Measurements from ENCODE around the gene CFAP210.
A peak's percentile ranks its signal among the peaks of the same experiment; 100 is the strongest.

The CFAP210 gene, protein sequence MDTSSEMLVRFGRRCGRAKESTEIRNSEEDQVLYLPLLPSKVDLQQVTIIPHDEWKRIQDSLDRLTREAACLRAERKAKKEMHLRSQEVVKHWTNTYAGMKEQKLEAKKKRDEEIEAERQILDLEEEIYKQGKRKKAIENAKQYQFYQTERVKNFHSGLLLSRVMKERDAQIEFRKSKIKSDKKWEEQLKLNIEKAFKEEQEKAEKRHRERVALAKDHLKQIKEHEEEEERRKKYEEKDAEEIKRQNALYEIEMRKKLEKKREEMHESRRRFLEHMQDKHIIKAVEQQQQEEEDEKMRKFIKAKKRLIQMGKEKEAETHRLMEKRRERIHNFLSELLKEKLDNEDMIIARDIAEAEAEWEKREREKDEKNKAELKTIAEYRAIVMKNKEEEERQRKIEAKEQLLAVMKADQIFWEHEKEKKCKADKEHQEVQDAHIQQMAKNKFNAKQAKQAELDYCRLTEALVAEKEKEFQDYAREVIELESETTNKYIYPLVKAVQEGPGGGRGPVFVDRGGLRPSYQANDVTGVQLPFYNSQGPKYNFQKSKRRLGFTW

DNA sequence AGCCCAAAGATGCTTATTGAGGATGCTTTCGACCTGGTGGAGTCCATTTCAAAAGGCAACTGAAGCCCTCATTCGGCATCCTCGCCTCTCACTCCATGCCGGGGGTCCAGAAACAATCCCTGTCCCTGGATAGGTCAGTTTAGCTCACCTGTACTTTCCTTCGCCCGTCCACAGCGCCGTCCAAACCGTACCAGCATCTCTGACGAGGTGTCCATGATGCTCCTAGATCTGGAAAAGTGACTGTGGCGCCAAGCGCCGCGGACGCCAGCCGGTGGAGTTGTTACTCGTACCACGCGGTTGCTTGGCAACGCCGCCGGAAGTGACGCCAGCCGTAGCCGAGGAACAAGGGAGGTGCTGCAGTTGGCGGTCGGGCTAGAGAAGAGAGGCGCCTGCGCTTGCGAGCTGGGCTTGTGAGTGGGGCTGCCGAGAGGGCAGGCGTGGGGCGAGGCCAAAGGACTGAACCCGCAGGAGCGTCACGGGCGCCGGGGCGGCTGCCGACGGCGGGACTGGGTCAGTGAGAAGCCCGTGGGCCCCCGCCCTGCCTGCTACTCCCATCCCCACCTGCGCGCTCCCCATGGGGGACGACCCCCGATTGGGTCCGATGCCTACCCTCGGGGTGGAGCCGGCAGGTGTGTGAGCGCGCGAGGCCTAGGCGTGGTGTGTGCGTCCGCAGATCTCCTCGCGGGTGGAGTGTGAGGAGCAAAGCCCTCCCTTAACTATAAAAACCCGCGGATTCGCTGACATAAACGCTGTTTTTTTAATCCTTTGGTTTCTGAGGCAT is at the start of gene CFAP210, which contains the start of gene PHOSPHO2:
CFAP210 (minus strand) TSS at position 293 of the 781 bp plus-strand sequence; CDS start at position 215, 78 bp downstream.
PHOSPHO2 (plus strand) TSS at position 357 of the 781 bp plus-strand sequence. CDS start 6,503 bp downstream, outside the sequence.
- TF ChIP-seq, protein P1, sequence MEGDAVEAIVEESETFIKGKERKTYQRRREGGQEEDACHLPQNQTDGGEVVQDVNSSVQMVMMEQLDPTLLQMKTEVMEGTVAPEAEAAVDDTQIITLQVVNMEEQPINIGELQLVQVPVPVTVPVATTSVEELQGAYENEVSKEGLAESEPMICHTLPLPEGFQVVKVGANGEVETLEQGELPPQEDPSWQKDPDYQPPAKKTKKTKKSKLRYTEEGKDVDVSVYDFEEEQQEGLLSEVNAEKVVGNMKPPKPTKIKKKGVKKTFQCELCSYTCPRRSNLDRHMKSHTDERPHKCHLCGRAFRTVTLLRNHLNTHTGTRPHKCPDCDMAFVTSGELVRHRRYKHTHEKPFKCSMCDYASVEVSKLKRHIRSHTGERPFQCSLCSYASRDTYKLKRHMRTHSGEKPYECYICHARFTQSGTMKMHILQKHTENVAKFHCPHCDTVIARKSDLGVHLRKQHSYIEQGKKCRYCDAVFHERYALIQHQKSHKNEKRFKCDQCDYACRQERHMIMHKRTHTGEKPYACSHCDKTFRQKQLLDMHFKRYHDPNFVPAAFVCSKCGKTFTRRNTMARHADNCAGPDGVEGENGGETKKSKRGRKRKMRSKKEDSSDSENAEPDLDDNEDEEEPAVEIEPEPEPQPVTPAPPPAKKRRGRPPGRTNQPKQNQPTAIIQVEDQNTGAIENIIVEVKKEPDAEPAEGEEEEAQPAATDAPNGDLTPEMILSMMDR (IDR thresholded peaks at IDR 0.05), result no peak
- H3K27me3 ChIP-seq (ENCODE audit: control insufficient read depth, insufficient read depth, low read length), result no peaks in the 10 kb centered on the region
- H3K9ac ChIP-seq, result peak within 1 kb of the TSS; percentile 82
- H3K27ac ChIP-seq, result peak within 1 kb of the TSS; percentile 94
- peak within 1 kb of the TSS; percentile 90 for H2AFZ ChIP-seq
- H3K4me1 ChIP-seq, result no peaks in the 10 kb centered on the region
- no peaks in the 10 kb centered on the region for H3K9me3 ChIP-seq (ENCODE audit: control insufficient read depth, low read length)
- H3K79me2 ChIP-seq, result no peaks in the 10 kb centered on the region
- peak within 1 kb of the TSS; percentile 94 for H3K4me3 ChIP-seq (ENCODE audit: low read depth, low read length)
- H3K36me3 ChIP-seq (ENCODE audit: control insufficient read depth, insufficient read depth, low read length), result no peaks in the 10 kb centered on the region
- H3K4me2 ChIP-seq (ENCODE audit: low read length), result peak within 1 kb of the TSS; percentile 83

DNA sequence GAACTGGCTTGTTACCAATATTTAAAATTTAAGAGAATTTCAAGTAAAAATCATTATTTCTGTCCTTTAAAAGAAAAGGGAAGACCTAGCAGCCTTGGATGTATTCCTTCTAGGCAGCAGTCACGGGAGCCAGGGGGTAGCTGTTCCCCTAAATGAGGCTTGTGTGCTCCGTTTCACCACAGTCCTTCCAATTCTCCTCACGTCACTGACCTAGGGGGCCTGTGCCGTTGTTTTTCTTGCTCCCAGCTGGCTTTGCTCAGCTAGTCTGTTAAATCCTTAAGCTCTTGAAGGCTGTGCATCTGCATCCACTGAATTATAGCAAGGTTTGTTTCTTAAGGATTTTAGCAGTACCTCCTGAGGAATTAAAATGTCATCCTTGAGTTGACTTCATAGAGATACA is 49.3 kb upstream of the CFAP210 start:
- TF ChIP-seq, protein P1 (IDR thresholded peaks at IDR 0.05), result no peak
- Histone ChIP-seq H3K36me3 (ENCODE audit: control insufficient read depth, insufficient read depth, low read length) (no peaks in the 10 kb centered on the region), H3K4me3 (ENCODE audit: low read depth, low read length) (no peak overlapping the region), H3K79me2 (no peaks in the 10 kb centered on the region), H3K9ac (no peak overlapping the region), H3K27ac (no peak overlapping the region), H3K4me2 (ENCODE audit: low read length) (no peak overlapping the region), H3K4me1 (no peaks in the 10 kb centered on the region), H3K9me3 (ENCODE audit: control insufficient read depth, low read length) (no peaks in the 10 kb centered on the region), H3K27me3 (ENCODE audit: control insufficient read depth, insufficient read depth, low read length) (no peaks in the 10 kb centered on the region), H2AFZ (no peak overlapping the region)

DNA sequence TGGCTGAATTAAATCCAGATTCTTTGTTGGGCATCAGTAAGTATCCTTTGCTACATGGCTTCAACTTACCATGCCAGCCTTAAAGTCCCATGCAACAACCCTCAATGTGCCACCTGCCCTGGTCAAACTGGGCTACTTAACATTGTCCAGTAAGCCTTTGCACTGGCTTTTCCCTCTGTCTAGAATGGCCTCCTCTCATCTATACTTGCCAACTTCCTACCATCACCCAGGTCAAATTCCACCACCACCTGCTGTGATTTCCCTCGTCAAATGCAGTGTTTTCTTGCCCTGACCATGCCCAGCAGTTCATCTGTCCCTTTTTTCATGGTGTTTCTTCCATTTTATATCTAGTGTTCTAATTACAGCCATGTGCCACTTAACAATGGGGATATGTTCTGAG is 45.1 kb upstream of the CFAP210 start:
- no peaks in the 10 kb centered on the region for H3K9me3 ChIP-seq (ENCODE audit: control insufficient read depth, low read length)
- no peaks in the 10 kb centered on the region for H3K27me3 ChIP-seq (ENCODE audit: control insufficient read depth, insufficient read depth, low read length)
- TF ChIP-seq, protein P1 (IDR thresholded peaks at IDR 0.05), result no peak
- no peak overlapping the region for H3K4me2 ChIP-seq (ENCODE audit: low read length)
- no peak overlapping the region for H3K4me3 ChIP-seq (ENCODE audit: low read depth, low read length)
- no peaks in the 10 kb centered on the region for H3K79me2 ChIP-seq
- no peak overlapping the region for H3K27ac ChIP-seq
- no peak overlapping the region for H2AFZ ChIP-seq
- H3K36me3 ChIP-seq (ENCODE audit: control insufficient read depth, insufficient read depth, low read length), result no peaks in the 10 kb centered on the region
- H3K4me1 ChIP-seq, result peaks cover 8% of the 10 kb centered on the region
- H3K9ac ChIP-seq, result no peak overlapping the region

DNA sequence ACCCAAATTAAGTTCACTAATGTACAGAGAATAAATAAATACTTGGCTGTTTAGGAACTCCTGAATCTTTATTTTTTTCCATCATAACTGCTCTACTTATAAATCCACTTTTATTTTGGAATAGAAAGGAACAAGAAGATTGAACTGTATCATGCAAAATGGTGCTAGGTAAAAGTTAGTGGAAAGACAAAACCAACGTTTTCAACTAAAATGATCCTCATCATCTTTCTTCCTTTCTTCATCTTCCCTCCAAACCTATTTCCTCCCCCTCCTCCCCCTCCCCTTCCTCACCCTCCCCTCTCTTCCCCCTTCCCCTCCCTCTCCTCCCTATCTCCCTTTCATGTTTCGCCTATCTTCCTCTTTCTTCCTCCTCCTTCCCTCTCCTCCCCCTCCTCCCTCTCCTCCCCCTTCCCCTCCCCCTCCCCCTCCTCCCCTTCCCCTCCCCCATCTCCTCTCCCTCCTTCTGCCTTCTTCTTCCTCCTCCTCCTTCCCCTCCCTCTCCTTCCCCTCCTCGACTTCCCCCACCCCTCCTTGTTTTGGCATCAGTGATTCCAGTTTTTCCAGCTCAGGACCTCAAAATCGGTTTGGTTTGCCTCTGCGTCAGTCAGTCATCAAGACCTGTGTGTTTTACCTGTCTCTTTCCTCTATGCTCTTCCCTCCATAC is 44.5 kb upstream of the CFAP210 start:
- TF ChIP-seq, protein P1 (IDR thresholded peaks at IDR 0.05), result no peak
- H3K27ac ChIP-seq, result no peak overlapping the region
- no peak overlapping the region for H3K4me2 ChIP-seq (ENCODE audit: low read length)
- no peaks in the 10 kb centered on the region for H3K9me3 ChIP-seq (ENCODE audit: control insufficient read depth, low read length)
- peaks cover 8% of the 10 kb centered on the region for H3K4me1 ChIP-seq
- no peak overlapping the region for H2AFZ ChIP-seq
- no peak overlapping the region for H3K9ac ChIP-seq
- no peaks in the 10 kb centered on the region for H3K36me3 ChIP-seq (ENCODE audit: control insufficient read depth, insufficient read depth, low read length)
- H3K27me3 ChIP-seq (ENCODE audit: control insufficient read depth, insufficient read depth, low read length), result no peaks in the 10 kb centered on the region
- H3K79me2 ChIP-seq, result no peaks in the 10 kb centered on the region
- no peak overlapping the region for H3K4me3 ChIP-seq (ENCODE audit: low read depth, low read length)
